ENCODE data around the gene INTS1. TPM values are rescaled to one million over a fixed set of nuclear protein-coding genes. Genes with fewer than 3 reads are reported as not detected.

INTS1 gene
- total and polyA plus RNA-seq, 2 donors (not counting 1 experiment from before 2014, with no cell fraction given): 128 to 160 TPM

DNA sequence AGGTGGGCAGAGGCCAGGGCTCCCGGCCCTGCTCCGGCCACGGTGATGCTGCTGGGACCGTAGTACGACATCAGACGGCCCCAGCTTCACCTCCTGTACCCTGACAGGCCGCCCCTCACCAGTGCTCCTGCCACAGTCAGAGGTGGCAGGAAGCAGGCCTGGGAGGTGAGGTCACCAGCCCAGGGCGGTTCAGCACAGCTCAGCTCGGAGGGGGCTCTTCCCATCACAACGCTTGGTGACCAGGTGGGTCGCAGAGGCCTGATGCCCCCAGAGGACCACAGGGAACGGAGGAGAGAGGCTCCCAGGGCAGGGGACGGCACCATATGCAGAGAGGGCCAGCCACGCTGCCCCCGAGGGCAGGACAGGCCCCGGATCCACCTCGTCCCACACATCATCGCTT lies 53.8 kb downstream of the INTS1 start:
- Mint-ChIP-seq H3K27ac (no peak overlapping the region), H3K4me1 (no peaks in the 10 kb centered on the region), H3K9me3 (ENCODE audit: insufficient read depth) (no peaks in the 10 kb centered on the region), H3K4me3 (no peak overlapping the region), H3K27me3 (no peaks in the 10 kb centered on the region)
- no peak for TF ChIP-seq EZH2 (IDR thresholded peaks at IDR 0.05; ENCODE audit: borderline replicate concordance, insufficient read depth, low read depth, low read length, poor library complexity, severe bottlenecking)
- TF ChIP-seq, protein P1, sequence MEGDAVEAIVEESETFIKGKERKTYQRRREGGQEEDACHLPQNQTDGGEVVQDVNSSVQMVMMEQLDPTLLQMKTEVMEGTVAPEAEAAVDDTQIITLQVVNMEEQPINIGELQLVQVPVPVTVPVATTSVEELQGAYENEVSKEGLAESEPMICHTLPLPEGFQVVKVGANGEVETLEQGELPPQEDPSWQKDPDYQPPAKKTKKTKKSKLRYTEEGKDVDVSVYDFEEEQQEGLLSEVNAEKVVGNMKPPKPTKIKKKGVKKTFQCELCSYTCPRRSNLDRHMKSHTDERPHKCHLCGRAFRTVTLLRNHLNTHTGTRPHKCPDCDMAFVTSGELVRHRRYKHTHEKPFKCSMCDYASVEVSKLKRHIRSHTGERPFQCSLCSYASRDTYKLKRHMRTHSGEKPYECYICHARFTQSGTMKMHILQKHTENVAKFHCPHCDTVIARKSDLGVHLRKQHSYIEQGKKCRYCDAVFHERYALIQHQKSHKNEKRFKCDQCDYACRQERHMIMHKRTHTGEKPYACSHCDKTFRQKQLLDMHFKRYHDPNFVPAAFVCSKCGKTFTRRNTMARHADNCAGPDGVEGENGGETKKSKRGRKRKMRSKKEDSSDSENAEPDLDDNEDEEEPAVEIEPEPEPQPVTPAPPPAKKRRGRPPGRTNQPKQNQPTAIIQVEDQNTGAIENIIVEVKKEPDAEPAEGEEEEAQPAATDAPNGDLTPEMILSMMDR (IDR thresholded peaks at IDR 0.05): no peak
- no peak overlapping the region for H3K27ac ChIP-seq (ENCODE audit: low read length in 2 of 2)
- intact Hi-C loops (cut with micrococcal nuclease): no loop called here
- no peak overlapping the region for H3K4me2 ChIP-seq (replicated peaks; ENCODE audit: low read depth, low read length, poor library complexity, severe bottlenecking)
- no peaks in the 10 kb centered on the region for H3K4me1 ChIP-seq (ENCODE audit: control insufficient read depth in 2 of 2, insufficient read depth in 2 of 2, low read length in 2 of 2)
- no peaks in the 10 kb centered on the region for H3K79me2 ChIP-seq (ENCODE audit: control insufficient read depth, insufficient read depth, low read length)
- no peaks in the 10 kb centered on the region for H3K27me3 ChIP-seq (replicated peaks in 1 of 4; ENCODE audit: control extremely low read depth in 1 of 4, control insufficient read depth in 3 of 4, insufficient read depth in 4 of 4, low read length in 3 of 4)
- no peaks in the 10 kb centered on the region for H3K36me3 ChIP-seq (replicated peaks in 1 of 2; ENCODE audit: control extremely low read depth in 1 of 2, control insufficient read depth in 1 of 2, extremely low read depth in 1 of 2, insufficient read depth in 2 of 2, low read length in 1 of 2)
- H3K4me3 ChIP-seq (ENCODE audit: control extremely low read depth in 1 of 5, extremely low read depth in 1 of 5, insufficient read depth in 1 of 5, low read depth in 2 of 5, low read length in 4 of 5): no peak overlapping the region
- ATAC-seq (ENCODE audit: low read depth) (no peak), DNase-seq (no peak)
- WGBS (ENCODE audit: insufficient coverage): 85% methylated on average over 12 of the region's 18 CpGs
- ChIA-PET CTCF (no interaction called here), POLR2A (no interaction called here)
- no peaks in the 10 kb centered on the region for H4K20me1 ChIP-seq (ENCODE audit: control insufficient read depth, insufficient read depth, low read length, poor library complexity, severe bottlenecking)
- no peak overlapping the region for H2AFZ ChIP-seq (ENCODE audit: insufficient read depth, low read depth, low read length, poor library complexity, severe bottlenecking)
- H3K9me3 ChIP-seq (ENCODE audit: control extremely low read depth in 1 of 3, control insufficient read depth in 2 of 3, insufficient read depth in 1 of 3, low read length in 2 of 3): peaks cover 0 to under 1% (median 0%) of the 10 kb centered on the region in 3 donors
- no peak overlapping the region for H3K9ac ChIP-seq (ENCODE audit: low read length)

DNA sequence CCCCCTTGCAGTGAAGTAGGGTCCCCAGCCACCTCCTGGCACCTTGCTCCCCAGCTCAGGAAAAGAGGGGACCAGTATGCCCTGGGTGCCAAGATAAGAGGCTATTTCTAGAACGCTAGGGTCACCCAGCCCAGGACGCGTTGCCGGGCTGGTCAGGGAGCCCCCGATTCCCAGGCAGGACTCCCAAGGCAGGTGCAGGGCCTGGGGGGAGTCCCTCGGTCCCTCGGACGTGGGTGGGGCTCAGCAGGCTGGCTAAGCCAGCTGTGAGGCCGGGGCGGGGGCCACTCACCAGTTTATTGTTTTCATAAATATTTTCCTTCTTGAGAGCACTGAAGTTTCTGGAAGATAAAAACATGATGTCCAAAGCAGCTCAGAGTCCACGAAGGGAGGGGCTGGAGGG lies 54.2 kb downstream of the INTS1 start:
- TF ChIP-seq, protein P1 (IDR thresholded peaks at IDR 0.05): no peak
- TF ChIP-seq EZH2 (IDR thresholded peaks at IDR 0.05; ENCODE audit: borderline replicate concordance, insufficient read depth, low read depth, low read length, poor library complexity, severe bottlenecking): no peak
- H3K9ac ChIP-seq (ENCODE audit: low read length): no peak overlapping the region
- intact Hi-C loops (cut with micrococcal nuclease): no loop called here
- H3K4me2 ChIP-seq (replicated peaks; ENCODE audit: low read depth, low read length, poor library complexity, severe bottlenecking): no peak overlapping the region
- Mint-ChIP-seq H3K27me3 (no peaks in the 10 kb centered on the region), H3K9me3 (ENCODE audit: insufficient read depth) (no peaks in the 10 kb centered on the region), H3K4me3 (no peak overlapping the region), H3K27ac (no peak overlapping the region), H3K4me1 (no peaks in the 10 kb centered on the region)
- H3K4me3 ChIP-seq (ENCODE audit: control extremely low read depth in 1 of 5, extremely low read depth in 1 of 5, insufficient read depth in 1 of 5, low read depth in 2 of 5, low read length in 4 of 5): no peak overlapping the region
- CTCF ChIA-PET: no interaction called here
- H2AFZ ChIP-seq (ENCODE audit: insufficient read depth, low read depth, low read length, poor library complexity, severe bottlenecking): no peak overlapping the region
- H4K20me1 ChIP-seq (ENCODE audit: control insufficient read depth, insufficient read depth, low read length, poor library complexity, severe bottlenecking): no peaks in the 10 kb centered on the region
- no peaks in the 10 kb centered on the region for H3K36me3 ChIP-seq (replicated peaks in 1 of 2; ENCODE audit: control extremely low read depth in 1 of 2, control insufficient read depth in 1 of 2, extremely low read depth in 1 of 2, insufficient read depth in 2 of 2, low read length in 1 of 2)
- no peaks in the 10 kb centered on the region for H3K27me3 ChIP-seq (replicated peaks in 1 of 4; ENCODE audit: control extremely low read depth in 1 of 4, control insufficient read depth in 3 of 4, insufficient read depth in 4 of 4, low read length in 3 of 4)
- DNase-seq (no peak), ATAC-seq (ENCODE audit: low read depth) (no peak)
- H3K4me1 ChIP-seq (ENCODE audit: control insufficient read depth in 2 of 2, insufficient read depth in 2 of 2, low read length in 2 of 2): no peaks in the 10 kb centered on the region
- POLR2A ChIA-PET: no interaction called here
- peaks cover 0 to 3% (median 0%) of the 10 kb centered on the region in 3 donors for H3K9me3 ChIP-seq (ENCODE audit: control extremely low read depth in 1 of 3, control insufficient read depth in 2 of 3, insufficient read depth in 1 of 3, low read length in 2 of 3)
- WGBS (ENCODE audit: insufficient coverage): 79% methylated on average over 9 of the region's 11 CpGs
- no peak overlapping the region for H3K27ac ChIP-seq (ENCODE audit: low read length in 2 of 2)
- H3K79me2 ChIP-seq (ENCODE audit: control insufficient read depth, insufficient read depth, low read length): no peaks in the 10 kb centered on the region

Measured in B cell (primary cell).